ENCODE measurements around the gene ATP10B.
"Not testable (repeated sequence)": the region's sequence is repeated elsewhere in the genome, so short reads cannot be mapped to it uniquely, and the experiment has no call there.

The ATP10B gene

GRCh38 chr5:160824301-160825001 lies 27.6 kb downstream of the ATP10B start:
- DNase-seq (ENCODE audit: low read depth in 1 of 2, low spot score in 1 of 2) = no peak

DNA sequence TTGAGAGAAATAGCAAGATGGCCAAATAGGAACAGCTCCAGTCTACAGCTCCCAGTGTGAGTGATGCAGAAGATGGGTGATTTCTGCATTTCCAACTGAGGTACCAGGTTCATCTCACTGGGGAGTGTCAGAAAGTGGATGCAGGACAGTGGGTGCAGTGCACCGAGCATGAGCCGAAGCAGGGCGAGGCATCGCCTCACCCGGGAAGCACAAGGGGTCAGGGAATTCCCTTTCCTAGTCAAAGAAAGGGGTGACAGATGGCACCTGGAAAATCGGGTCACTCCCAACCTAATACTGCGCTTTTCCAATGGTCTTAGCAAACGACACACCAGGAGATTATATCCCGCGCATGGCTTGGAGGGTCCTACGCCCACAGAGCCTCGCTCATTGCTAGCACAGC lies 39.0 kb downstream of the ATP10B start:
- not testable (repeated sequence) for DNase-seq (ENCODE audit: low read depth in 1 of 2, low spot score in 1 of 2)

GRCh38 chr5:160805376-160805775 lies 46.6 kb downstream of the ATP10B start:
- no peak for DNase-seq (ENCODE audit: low read depth in 1 of 2, low spot score in 1 of 2)

DNA sequence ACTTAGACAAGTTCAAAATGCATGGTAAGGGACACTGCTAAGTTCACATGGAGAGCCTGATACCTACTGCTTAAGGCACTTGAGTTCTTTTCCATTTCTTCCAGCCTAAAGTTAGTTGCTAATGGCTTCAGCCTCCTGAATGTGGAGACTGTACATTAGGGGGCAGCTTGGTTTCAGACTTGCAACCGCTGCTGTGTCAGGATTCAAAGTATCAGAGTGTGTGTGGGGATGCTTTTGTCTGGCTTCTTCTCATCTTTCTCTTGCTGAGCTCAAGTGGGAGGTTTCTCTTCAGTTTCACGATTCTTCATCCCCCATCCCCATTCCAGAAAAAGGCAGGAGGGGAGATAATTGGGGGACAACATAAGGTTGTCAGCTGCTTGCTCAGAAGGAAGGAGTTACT lies 49.4 kb downstream of the ATP10B start:
- no peak for DNase-seq (ENCODE audit: low read depth in 1 of 2, low spot score in 1 of 2)

GRCh38 chr5:160800375-160801275 lies 51.4 kb downstream of the ATP10B start:
- no peak for DNase-seq (ENCODE audit: low read depth in 1 of 2, low spot score in 1 of 2)

- DNase-seq (ENCODE audit: low read depth in 1 of 2, low spot score in 1 of 2) = no peak
Measured at GRCh38 chr5:160799184-160799583, 52.8 kb downstream of the ATP10B start.

DNA sequence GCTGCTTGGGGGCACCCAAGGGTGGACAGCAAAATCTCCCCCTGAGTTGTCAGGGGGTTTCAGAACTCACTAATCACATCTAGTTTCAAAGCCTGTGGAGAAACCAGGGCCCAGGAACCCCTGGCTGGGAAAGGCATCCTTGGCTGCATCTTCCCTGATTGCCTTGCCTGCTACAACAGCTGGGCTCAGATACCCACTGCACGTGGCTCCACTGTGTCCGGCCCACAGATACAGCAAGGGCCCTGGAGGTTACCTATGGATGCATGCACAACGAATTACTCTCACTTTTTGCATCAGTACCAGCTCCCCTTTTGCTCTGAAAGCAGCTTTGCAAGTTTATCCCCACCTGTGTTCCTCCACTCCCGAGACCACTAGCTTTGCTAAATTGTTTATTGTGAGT lies 55.0 kb downstream of the ATP10B start:
- no peak for DNase-seq (ENCODE audit: low read depth in 1 of 2, low spot score in 1 of 2)

DNA sequence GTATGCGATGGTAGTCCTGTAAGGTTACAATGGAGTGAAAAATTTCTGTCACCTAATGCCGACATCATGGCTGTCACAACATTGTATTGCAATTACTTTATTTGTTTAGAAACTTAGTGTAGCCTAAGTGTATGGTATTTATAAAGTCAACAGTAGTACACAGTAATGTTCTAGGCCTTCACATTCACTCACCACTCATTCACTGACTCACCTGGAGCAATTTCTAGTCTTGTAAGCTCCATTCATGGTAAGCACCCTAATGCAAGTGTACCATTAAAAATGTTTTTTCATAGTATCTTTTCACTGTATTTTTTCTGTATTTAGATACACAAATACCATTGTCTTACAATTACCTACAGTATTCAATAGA lies 58.5 kb downstream of the ATP10B start:
- no peak for DNase-seq (ENCODE audit: low read depth in 1 of 2, low spot score in 1 of 2)

GRCh38 chr5:160792732-160793529 lies 59.1 kb downstream of the ATP10B start:
- no peak for DNase-seq (ENCODE audit: low read depth in 1 of 2, low spot score in 1 of 2)

DNA sequence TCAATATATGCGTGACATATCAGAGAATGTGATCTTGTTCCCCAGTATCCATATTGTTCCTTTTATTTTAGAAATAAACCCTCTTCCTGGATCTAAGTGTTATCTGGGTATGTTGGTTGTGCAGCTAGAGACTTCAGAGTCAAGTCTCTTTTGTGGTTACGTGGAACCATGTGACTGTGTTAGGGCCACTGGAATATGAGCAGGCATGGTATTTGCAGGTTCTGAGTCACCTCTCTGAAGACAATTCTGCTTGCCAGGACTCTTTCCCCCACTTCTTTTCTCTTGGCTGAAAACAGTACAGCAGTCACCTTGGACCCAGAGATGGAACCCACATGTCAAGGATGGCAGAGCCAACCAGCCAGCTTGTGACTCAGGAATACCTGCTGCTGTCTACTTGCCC lies 59.7 kb downstream of the ATP10B start:
- no peak for DNase-seq (ENCODE audit: low read depth in 1 of 2, low spot score in 1 of 2)

- no peak for DNase-seq (ENCODE audit: low read depth in 1 of 2, low spot score in 1 of 2)
Measured at GRCh38 chr5:160789219-160789859, 62.7 kb downstream of the ATP10B start.

DNA sequence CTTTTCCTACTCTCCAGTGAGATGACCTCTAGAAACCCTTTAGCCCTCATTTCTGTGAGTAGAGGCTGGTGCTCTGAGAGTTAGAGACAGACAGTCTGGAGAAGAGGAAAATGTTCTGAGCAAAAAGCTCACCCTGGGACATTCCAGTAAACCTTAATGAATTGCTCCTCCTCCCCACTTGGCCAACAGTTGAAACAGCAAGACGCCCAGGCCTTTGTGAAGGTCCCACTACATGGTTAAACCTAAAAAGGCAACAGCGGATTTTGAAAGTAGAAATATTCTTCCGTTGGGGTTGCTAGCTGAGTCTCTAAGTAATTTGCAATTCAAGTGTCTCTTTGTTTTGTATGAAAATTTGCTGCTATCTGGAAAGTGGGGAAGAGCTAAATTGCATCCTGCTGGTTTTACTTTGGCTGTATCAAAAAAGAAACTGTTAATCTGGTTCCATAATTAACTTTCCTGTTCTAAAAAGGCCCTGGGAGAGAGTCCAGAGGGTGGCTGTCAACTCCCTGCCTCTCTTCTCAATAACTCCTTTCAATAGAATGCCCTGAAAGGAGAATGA lies 63.8 kb downstream of the ATP10B start:
- DNase-seq (ENCODE audit: low read depth in 1 of 2, low spot score in 1 of 2) = no peak

DNA sequence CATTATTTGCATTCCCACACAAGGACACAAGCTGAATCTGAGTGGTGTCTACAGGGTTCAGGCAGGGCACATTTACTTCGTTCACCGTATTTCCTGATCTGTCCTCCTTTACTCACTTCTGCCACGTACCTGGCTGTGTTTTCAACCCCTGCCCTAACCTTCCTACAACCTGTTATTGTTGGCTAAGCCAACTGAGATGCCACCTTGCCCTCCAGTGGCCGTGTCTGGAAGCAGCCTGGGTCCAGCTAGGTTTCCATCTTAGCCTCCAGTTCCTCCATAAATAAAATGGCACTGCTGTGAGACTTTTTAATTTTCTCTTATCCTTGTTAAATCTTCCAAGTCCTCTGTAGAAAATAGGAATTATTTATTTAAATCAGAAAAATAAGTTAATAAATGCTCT lies 64.8 kb downstream of the ATP10B start:
- DNase-seq (ENCODE audit: low read depth in 1 of 2, low spot score in 1 of 2) = no peak

- DNase-seq (ENCODE audit: low read depth in 1 of 2, low spot score in 1 of 2) = no peak
Measured at GRCh38 chr5:160774666-160775315, 77.2 kb downstream of the ATP10B start.

DNA sequence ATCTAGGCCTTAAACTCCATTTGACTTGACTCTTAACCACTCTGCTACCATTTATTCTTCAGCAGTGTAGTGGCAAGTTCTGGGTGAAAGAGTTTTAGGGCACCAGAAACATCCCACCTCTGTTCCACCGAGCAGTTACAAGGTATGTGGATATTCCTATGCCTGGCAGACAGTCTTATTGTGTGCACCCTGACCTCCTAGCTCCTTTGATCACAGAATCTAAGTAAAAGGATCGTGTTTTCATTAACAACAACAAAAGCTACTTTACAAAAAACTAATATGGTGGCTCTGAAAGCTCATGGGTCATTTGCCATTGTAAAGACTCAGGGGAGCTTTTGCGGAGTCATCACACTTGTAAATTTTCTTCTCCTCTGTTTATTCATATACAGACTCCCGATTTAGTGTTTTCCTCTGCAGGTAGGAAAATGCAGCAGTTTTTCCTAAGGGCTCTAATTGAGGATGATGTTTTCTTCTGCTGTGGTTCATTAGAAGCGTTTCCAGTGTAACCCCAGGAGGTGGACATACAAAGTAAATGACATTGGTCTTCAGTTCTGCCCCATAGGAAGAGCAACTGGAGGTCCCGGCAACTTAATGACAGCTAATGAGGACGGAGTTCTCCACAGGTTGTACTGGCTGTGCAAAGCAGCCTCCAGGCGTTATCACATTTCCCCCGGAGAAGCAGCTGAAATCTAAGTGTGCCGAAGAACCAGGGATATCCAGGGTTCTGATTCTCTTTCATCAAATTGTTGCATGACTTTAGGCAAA lies 78.2 kb downstream of the ATP10B start:
- no peak for DNase-seq (ENCODE audit: low read depth in 1 of 2, low spot score in 1 of 2)

DNA sequence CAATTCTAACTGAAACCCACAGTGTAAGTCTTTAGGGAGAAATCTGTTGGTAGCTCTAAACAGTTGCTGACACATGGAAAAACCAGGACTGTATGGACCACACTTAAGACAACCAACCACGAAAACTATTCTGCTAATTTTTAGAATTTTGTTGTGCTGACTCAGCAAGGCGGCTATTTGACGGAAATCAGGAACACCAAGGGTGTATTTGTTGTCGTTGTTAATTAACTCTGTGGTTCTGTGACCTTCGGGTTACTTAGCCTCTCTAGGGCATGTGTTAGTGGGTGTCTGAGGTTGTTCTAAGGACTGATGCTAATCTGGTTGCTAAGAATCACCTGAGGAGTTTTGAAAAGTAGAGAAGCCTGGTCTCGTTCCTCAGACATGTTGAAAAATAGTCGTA lies 79.2 kb downstream of the ATP10B start:
- no peak for DNase-seq (ENCODE audit: low read depth in 1 of 2, low spot score in 1 of 2)

DNA sequence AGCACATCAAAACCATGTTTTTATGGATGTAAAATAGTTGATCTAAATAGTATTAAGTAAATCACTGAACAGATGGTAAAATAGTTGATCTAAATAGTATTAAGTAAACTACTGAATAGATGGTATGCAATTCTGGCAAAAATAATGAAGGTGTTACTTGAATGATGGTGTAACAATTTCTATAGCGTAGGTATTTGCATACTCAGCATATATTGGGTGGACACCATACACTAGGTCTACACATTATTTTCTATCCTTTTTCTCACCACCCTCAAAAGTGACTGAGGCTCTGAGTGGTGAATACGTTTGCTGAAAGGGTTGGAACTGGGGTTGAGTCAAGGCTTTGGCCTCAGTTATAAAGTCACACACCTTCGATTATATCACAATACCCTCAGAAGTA lies 81.3 kb downstream of the ATP10B start:
- no peak for DNase-seq (ENCODE audit: low read depth in 1 of 2, low spot score in 1 of 2)

DNA sequence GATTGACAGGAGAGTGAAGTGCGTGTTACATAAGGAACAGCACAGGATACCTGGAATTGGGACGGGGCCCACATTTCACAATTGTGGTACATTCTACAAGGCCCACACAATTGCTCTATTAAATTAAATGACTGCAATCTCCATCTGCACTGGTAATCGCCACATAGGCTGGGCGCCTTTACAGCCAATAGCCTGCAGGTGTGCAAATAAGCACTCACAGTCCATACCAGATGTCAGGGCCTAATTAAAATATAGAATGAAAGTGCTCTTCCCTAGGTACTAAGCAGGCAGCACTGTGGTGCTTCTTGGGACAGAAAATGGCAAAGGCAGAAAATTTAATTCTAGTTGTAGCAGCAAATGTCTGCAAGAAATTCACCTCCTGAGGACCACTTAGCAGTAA lies 82.7 kb downstream of the ATP10B start:
- DNase-seq (ENCODE audit: low read depth in 1 of 2, low spot score in 1 of 2) = no peak

- no peak for DNase-seq (ENCODE audit: low read depth in 1 of 2, low spot score in 1 of 2)
Measured at GRCh38 chr5:160767062-160767461, 84.9 kb downstream of the ATP10B start.

GRCh38 chr5:160760008-160760407 lies 92.0 kb downstream of the ATP10B start:
- no peak for DNase-seq (ENCODE audit: low read depth in 1 of 2, low spot score in 1 of 2)
